ENCODE results near the gene ZNF536. TPM values are rescaled to one million over a fixed set of nuclear protein-coding genes. Genes with fewer than 3 reads are reported as not detected.

Gene ZNF536
- total and polyA plus RNA-seq, 2 of the 4 experiments (the other 2 are of a cell fraction), result not detected

GRCh38 chr19:30439310-30439709 is 67.1 kb downstream of the ZNF536 start:
- Histone ChIP-seq H3K79me1 (ENCODE audit: low read depth in 1 of 2, low read length in 2 of 2) (no peaks in the 10 kb centered on the region), H4K91ac (ENCODE audit: insufficient read depth, low read depth, low read length) (no peak overlapping the region), H3K27me3 (ENCODE audit: control insufficient read depth, insufficient read depth, low read length) (no peaks in the 10 kb centered on the region), H3K4me3 (ENCODE audit: insufficient read depth, low read depth, low read length) (no peak overlapping the region), H2BK5ac (ENCODE audit: low read depth, low read length, poor library complexity, severe bottlenecking) (no peak overlapping the region), H3K56ac (ENCODE audit: extremely low read depth, insufficient read depth, low read length) (no peak overlapping the region), H4K20me1 (ENCODE audit: insufficient read depth, low read length) (no peaks in the 10 kb centered on the region), H3K36me3 (ENCODE audit: control insufficient read depth, insufficient read depth, low read length) (no peaks in the 10 kb centered on the region), H3K18ac (ENCODE audit: low read depth, low read length) (no peak overlapping the region), H2AK5ac (ENCODE audit: low read depth, low read length) (no peak overlapping the region), H3K27ac (ENCODE audit: insufficient read depth, low read length) (no peak overlapping the region), H3K4ac (ENCODE audit: low read depth, low read length) (no peak overlapping the region), H3K9me1 (ENCODE audit: insufficient read depth, low read length) (no peaks in the 10 kb centered on the region), H4K8ac (ENCODE audit: low read depth in 2 of 2, low read length in 2 of 2) (no peak overlapping the region), H2AFZ (replicated peaks; ENCODE audit: low read length, poor library complexity) (no peak overlapping the region), H2BK20ac (ENCODE audit: low read depth, low read length) (no peak overlapping the region), H3K9ac (ENCODE audit: low read depth, low read length) (no peak overlapping the region), H3K23ac (ENCODE audit: low read depth, low read length) (no peak overlapping the region), H2BK15ac (ENCODE audit: low read depth, low read length) (no peak overlapping the region), H2BK120ac (ENCODE audit: low read depth, low read length) (no peak overlapping the region), H3K14ac (replicated peaks; ENCODE audit: low read depth, low read length) (no peak overlapping the region), H4K5ac (ENCODE audit: low read depth, low read length) (no peak overlapping the region), H3K4me1 (ENCODE audit: control insufficient read depth, insufficient read depth, low read length) (no peaks in the 10 kb centered on the region), H2AK9ac (replicated peaks; ENCODE audit: low read depth, low read length, poor library complexity) (no peak overlapping the region), H3K9me3 (ENCODE audit: control insufficient read depth, insufficient read depth, low read length) (peaks cover 47% of the 10 kb centered on the region), H3K4me2 (ENCODE audit: low read depth, low read length) (no peak overlapping the region)
- no peak for DNase-seq
- in situ Hi-C loops (cut with MboI; ENCODE audit: low sequenced_read_pairs), result no loop called here
- 48% methylated on average over 3 of the region's 12 CpGs; no CpG with 5 or more reads in 1 of the 2 experiments for WGBS, 2 experiments (ENCODE audit: extremely low coverage in 2 of 2, insufficient read length in 1 of 2)
- dilution Hi-C loops (cut with HindIII; ENCODE audit: low sequenced_read_pairs, unreplicated experiment), result no loop called here
- intact Hi-C loops (cut with micrococcal nuclease), result no loop called here
- BruUV-seq (replicated peaks), result no TSS peak
- POLR2A ChIA-PET (ENCODE audit: unreplicated experiment), result no interaction called here
- no peak for TF ChIP-seq USF2 (IDR thresholded peaks at IDR 0.05; ENCODE audit: low read depth, low read length)
- TF ChIP-seq BHLHE40 (IDR thresholded peaks at IDR 0.05; ENCODE audit: low read depth, low read length), result no peak
- no peak for TF ChIP-seq RAD21 (IDR thresholded peaks at IDR 0.05; ENCODE audit: low read length)
- TF ChIP-seq RFX5 (IDR thresholded peaks at IDR 0.05; ENCODE audit: low read depth, low read length), result no peak
- ATAC-seq (ENCODE audit: low read depth), result no peak
- CTCF ChIA-PET, result no interaction called here

Data from IMR-90 (cell line).